Measurements from ENCODE around the gene SLC6A8. TPM values are rescaled to one million over a fixed set of nuclear protein-coding genes. Genes with fewer than 3 reads are reported as not detected.
A peak's percentile ranks its signal among the peaks of the same experiment; 100 is the strongest.

The SLC6A8 gene
- total RNA-seq, 1 donor = 19.5 TPM

DNA sequence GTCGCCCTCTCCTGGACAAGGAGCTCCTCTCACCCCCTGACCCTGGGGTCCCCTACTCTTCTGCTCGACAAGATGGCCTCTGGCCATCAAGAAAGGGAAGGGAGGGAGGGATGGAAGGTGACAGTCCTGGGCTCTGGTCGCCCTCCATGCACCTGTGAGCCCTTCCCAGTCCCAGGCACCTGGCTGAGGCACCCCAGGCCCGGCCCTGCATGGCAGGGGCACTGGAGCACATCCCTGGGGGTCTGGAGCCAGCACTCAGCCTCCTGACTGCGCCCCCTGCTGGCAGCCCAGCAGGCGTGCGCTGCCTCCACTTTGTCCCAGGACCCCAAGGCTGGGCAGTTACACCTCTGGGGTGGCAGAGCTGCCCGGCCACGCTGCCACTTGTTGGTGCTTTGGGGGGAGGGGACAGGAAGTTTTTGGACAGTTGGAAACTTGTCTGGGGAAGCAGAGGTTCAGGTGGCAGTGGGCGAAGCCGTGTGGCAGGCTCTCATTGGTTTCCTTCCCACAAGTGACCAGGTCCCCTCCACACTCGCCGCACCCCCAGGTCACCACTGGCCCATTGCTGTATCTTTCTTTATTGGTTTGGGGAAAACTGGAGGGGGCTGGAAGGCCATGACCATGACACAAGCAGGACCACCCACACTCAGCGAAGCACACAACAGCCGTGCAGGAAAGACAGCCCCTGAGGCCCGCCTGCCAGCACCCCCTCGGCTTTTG, 18.4 kb upstream of the SLC6A8 start:
- no peak overlapping the region for H3K27ac ChIP-seq (ENCODE audit: low read depth, low read length)
- peaks cover 2% of the 10 kb centered on the region for H3K9me3 ChIP-seq (ENCODE audit: low read depth, low read length)
- peaks cover 21% of the 10 kb centered on the region for H3K27me3 ChIP-seq (ENCODE audit: insufficient read depth, low read length)
- TF ChIP-seq, protein P1, sequence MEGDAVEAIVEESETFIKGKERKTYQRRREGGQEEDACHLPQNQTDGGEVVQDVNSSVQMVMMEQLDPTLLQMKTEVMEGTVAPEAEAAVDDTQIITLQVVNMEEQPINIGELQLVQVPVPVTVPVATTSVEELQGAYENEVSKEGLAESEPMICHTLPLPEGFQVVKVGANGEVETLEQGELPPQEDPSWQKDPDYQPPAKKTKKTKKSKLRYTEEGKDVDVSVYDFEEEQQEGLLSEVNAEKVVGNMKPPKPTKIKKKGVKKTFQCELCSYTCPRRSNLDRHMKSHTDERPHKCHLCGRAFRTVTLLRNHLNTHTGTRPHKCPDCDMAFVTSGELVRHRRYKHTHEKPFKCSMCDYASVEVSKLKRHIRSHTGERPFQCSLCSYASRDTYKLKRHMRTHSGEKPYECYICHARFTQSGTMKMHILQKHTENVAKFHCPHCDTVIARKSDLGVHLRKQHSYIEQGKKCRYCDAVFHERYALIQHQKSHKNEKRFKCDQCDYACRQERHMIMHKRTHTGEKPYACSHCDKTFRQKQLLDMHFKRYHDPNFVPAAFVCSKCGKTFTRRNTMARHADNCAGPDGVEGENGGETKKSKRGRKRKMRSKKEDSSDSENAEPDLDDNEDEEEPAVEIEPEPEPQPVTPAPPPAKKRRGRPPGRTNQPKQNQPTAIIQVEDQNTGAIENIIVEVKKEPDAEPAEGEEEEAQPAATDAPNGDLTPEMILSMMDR (IDR thresholded peaks at IDR 0.05; ENCODE audit: extremely low read depth, low read depth, low read length) = peak; percentile 59
- H3K4me1 ChIP-seq (ENCODE audit: insufficient read depth, low read length) = no peaks in the 10 kb centered on the region
- no peak overlapping the region for H2AFZ ChIP-seq (ENCODE audit: low read length)
- no peaks in the 10 kb centered on the region for H3K79me2 ChIP-seq (ENCODE audit: insufficient read depth, low read length)
- no peaks in the 10 kb centered on the region for H4K20me1 ChIP-seq (ENCODE audit: insufficient read depth, low read length)
- no peak overlapping the region for H3K4me2 ChIP-seq (ENCODE audit: insufficient read depth, low read length)
- H3K36me3 ChIP-seq (ENCODE audit: insufficient read depth, low read length) = no peaks in the 10 kb centered on the region
- no peak overlapping the region for H3K4me3 ChIP-seq (ENCODE audit: insufficient read depth, low read length)
- DNase-seq (ENCODE audit: insufficient read length, low spot score, missing footprints) = peak; percentile 93

DNA sequence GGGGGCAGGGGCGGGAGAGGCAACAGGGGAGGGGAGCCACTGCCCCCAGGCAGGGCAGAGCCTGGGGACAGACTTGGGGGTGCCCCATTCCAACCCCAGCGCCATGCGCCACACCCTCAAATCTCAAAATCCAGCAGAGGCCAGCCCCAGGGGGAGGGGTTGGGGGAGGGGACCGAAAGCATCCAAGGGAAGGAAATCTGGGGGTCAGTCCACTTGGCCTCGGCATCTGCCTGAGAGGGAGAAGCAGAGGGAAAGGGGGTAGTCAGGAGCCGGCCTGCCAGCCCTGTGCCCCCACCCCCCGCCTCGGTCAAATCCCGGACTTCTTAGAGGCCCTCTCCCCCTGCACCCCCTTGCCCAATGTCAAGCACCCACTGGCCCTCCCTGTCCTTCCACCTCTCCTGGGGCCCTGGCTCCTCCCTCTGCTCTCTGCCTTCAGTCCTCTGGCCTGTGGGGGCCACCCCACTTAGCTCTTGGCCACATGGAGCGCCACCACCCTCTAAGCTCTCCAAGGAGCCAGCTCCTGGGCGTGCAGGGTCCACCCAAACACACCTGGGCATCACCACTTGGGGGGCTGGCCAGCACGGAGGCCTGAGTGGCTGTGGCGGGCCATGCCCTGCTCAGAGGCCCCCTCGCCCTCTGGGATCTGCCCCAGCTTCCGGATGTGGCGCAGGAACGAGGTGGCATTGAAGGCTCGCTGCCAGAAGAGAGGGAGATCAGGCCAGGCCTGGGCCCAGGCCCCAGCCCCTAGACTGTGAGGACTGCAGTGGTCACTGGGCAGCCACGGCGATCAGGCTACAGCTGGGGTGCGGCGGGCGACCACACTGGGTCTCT, 17.6 kb upstream of the SLC6A8 start:
- H3K36me3 ChIP-seq (ENCODE audit: insufficient read depth, low read length) = no peaks in the 10 kb centered on the region
- peak; percentile 56 for DNase-seq (ENCODE audit: insufficient read length, low spot score, missing footprints)
- no peaks in the 10 kb centered on the region for H4K20me1 ChIP-seq (ENCODE audit: insufficient read depth, low read length)
- H2AFZ ChIP-seq (ENCODE audit: low read length) = no peak overlapping the region
- H3K9me3 ChIP-seq (ENCODE audit: low read depth, low read length) = peaks cover 2% of the 10 kb centered on the region
- H3K79me2 ChIP-seq (ENCODE audit: insufficient read depth, low read length) = no peaks in the 10 kb centered on the region
- H3K27me3 ChIP-seq (ENCODE audit: insufficient read depth, low read length) = peaks cover 21% of the 10 kb centered on the region
- H3K27ac ChIP-seq (ENCODE audit: low read depth, low read length) = no peak overlapping the region
- no peaks in the 10 kb centered on the region for H3K4me1 ChIP-seq (ENCODE audit: insufficient read depth, low read length)
- no peak overlapping the region for H3K4me2 ChIP-seq (ENCODE audit: insufficient read depth, low read length)
- no peak overlapping the region for H3K4me3 ChIP-seq (ENCODE audit: insufficient read depth, low read length)
- TF ChIP-seq, protein P1 (IDR thresholded peaks at IDR 0.05; ENCODE audit: extremely low read depth, low read depth, low read length) = no peak

DNA sequence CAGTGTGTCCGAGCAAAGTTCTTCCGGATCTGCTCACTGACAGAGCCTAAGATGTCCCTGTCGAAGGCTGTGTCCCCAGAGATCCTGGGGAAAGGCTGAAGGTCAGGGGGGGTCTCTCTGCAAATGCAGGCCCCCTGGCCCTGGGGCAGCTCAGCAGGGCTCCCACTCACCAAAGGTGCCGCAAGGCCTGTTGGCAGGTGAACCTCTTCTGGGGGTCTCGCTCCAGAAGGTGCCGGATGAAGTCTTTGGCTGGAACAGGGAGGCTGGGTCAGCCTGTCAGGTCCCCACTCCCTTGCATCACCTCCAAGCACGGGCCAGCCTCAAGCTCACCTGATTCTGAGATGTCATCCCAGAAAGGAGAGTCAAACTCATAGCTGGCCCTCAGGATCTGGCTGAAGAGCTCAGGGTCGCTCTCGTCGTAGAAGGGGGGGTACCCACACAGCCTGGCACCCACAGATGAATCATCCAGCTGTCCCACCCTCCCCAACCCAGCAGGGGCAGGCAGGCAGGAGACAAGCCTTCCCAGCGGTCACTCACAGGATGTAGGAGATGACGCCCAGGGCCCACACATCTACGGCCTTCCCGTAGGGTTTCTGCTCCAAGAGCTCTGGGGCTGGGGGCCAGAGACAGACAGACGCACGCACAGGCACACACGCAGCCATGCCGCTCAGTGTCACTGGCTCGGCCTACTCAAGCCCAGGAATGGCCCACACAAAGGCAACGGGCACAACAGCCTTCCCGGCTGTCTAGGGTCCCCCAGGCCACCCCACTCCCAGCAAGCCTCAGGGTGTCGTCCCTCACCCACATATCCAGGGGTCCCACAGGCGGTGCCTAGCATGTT, 16.8 kb upstream of the SLC6A8 start:
- TF ChIP-seq, protein P1 (IDR thresholded peaks at IDR 0.05; ENCODE audit: extremely low read depth, low read depth, low read length) = no peak
- H3K27me3 ChIP-seq (ENCODE audit: insufficient read depth, low read length) = peaks cover 15% of the 10 kb centered on the region
- H3K4me2 ChIP-seq (ENCODE audit: insufficient read depth, low read length) = no peak overlapping the region
- H4K20me1 ChIP-seq (ENCODE audit: insufficient read depth, low read length) = no peaks in the 10 kb centered on the region
- no peak overlapping the region for H3K27ac ChIP-seq (ENCODE audit: low read depth, low read length)
- no peaks in the 10 kb centered on the region for H3K4me1 ChIP-seq (ENCODE audit: insufficient read depth, low read length)
- H3K4me3 ChIP-seq (ENCODE audit: insufficient read depth, low read length) = no peak overlapping the region
- no peaks in the 10 kb centered on the region for H3K36me3 ChIP-seq (ENCODE audit: insufficient read depth, low read length)
- no peaks in the 10 kb centered on the region for H3K79me2 ChIP-seq (ENCODE audit: insufficient read depth, low read length)
- H3K9me3 ChIP-seq (ENCODE audit: low read depth, low read length) = no peaks in the 10 kb centered on the region
- peak; percentile 80 for DNase-seq (ENCODE audit: insufficient read length, low spot score, missing footprints)
- no peak overlapping the region for H2AFZ ChIP-seq (ENCODE audit: low read length)

Data from osteoblast (primary cell).